H1 (cell line): ENCODE results near the gene RASGRF1.

ENCODE experiments used
- JUN ChIP-seq: IDR thresholded peaks from 2 replicates; pipeline ENCODE4 v1.6.1; 2011; ENCODE audit warnings: low read depth, mild to moderate bottlenecking, improper control_type of control experiment, low read length
- RAD21 ChIP-seq, 2 experiments: IDR thresholded peaks in 1 of 2; conservative IDR thresholded peaks in 1 of 2; 2 replicates each; pipeline ENCODE4 v1.6.1; 2011; ENCODE audit warnings: low read depth in 2 of 2, low read length in 2 of 2, improper control_type of control experiment in 1 of 2, inconsistent platforms in 1 of 2, mild to moderate bottlenecking in 1 of 2, moderate library complexity in 1 of 2
- TF ChIP-seq, protein P1 (sequence below), 3 experiments: IDR thresholded peaks; 1 replicate in 2 of 3; 2 replicates in 1 of 3; pipeline versions ENCODE4 v1.5.1 to v1.6.1; 2011; ENCODE audit warnings: low read length in 3 of 3, mild to moderate bottlenecking in 3 of 3, inconsistent platforms in 2 of 3, low read depth in 1 of 3, moderate library complexity in 1 of 3; ENCODE audit not compliant: insufficient read depth in 1 of 3; ENCODE audit errors: control extremely low read depth in 1 of 3

DNA sequence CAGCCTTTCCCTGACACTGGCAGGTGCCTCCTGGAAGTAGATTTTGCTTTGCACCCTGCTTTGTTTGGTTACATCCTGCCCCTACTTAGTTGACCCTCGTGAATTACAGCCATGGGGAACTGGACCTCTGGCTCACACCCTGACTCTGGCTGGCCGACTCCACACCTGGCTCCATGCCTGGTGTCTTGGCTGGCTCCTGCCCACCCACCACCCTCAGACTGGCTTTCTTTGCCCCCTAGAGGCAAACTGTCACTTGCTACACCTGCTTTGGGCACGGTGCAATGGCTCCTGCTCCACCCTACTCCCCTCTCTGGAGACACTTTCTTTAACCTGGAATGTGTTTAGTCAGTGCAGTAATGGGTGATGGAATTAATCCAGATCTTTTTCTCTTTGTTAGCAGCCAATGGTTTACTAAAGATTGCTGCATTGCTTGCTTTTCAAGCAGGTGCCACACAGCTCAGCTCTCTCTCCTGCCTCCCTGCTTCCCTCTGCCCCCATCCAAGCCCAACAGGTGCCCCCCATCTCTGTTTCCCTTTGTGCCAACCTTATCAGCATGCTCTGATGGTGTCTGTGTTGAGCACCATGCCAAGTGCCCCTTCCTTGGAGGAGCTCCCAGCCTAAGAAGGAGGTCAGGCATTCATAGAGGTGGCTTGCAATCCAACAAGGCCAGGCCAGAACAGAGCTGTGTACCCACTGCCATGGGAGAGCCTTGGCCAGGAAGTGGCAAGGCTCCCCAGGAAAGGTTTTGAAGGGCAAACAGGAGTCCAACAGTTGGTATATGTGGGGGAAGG is 38.4 kb downstream of the RASGRF1 start:
- TF ChIP-seq, protein P1, sequence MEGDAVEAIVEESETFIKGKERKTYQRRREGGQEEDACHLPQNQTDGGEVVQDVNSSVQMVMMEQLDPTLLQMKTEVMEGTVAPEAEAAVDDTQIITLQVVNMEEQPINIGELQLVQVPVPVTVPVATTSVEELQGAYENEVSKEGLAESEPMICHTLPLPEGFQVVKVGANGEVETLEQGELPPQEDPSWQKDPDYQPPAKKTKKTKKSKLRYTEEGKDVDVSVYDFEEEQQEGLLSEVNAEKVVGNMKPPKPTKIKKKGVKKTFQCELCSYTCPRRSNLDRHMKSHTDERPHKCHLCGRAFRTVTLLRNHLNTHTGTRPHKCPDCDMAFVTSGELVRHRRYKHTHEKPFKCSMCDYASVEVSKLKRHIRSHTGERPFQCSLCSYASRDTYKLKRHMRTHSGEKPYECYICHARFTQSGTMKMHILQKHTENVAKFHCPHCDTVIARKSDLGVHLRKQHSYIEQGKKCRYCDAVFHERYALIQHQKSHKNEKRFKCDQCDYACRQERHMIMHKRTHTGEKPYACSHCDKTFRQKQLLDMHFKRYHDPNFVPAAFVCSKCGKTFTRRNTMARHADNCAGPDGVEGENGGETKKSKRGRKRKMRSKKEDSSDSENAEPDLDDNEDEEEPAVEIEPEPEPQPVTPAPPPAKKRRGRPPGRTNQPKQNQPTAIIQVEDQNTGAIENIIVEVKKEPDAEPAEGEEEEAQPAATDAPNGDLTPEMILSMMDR (IDR thresholded peaks at IDR 0.05; ENCODE audit: control extremely low read depth in 1 of 3, insufficient read depth in 1 of 3, low read depth in 1 of 3, low read length in 3 of 3), result no peak
- no peak for TF ChIP-seq JUN
- TF ChIP-seq RAD21 (IDR thresholded peaks at IDR 0.05 in 1 of 2, conservative IDR thresholded peaks at IDR 0.05 in 1 of 2; ENCODE audit: low read depth in 2 of 2, low read length in 2 of 2), result no peak
